NCI-H526 (cell line): ENCODE results near the gene MTMR3.
A peak's percentile ranks its signal among the peaks of the same experiment; 100 is the strongest.

Experiments
- DNase-seq, 2 experiments: peaks; one replicate each; lab custom pipeline; 2025; lab: John Stamatoyannopoulos, UW

Gene MTMR3

GRCh38 chr22:30002861-30003486 lies 120.0 kb downstream of the MTMR3 start:
- DNase-seq = peak in 1 of 2 experiments; percentile 2

GRCh38 chr22:30004101-30004500 lies 121.1 kb downstream of the MTMR3 start:
- DNase-seq = no peak

- DNase-seq = no peak
Measured at GRCh38 chr22:30004694-30005093, 121.7 kb downstream of the MTMR3 start.

GRCh38 chr22:30005213-30005857 lies 122.4 kb downstream of the MTMR3 start:
- peak; percentile 27 to 61 for DNase-seq

GRCh38 chr22:30007361-30007760 lies 124.4 kb downstream of the MTMR3 start:
- no peak for DNase-seq

GRCh38 chr22:30008401-30008800 lies 125.4 kb downstream of the MTMR3 start:
- no peak for DNase-seq

GRCh38 chr22:30009478-30009877 lies 126.5 kb downstream of the MTMR3 start:
- DNase-seq = no peak

- no peak for DNase-seq
Measured at GRCh38 chr22:30010789-30011405, 127.9 kb downstream of the MTMR3 start.

GRCh38 chr22:30013201-30013600 lies 130.2 kb downstream of the MTMR3 start:
- DNase-seq = no peak

- DNase-seq = no peak
Measured at GRCh38 chr22:30014244-30014643, 131.3 kb downstream of the MTMR3 start.

- DNase-seq = no peak
Measured at GRCh38 chr22:30015229-30015797, 132.3 kb downstream of the MTMR3 start.

- no peak for DNase-seq
Measured at GRCh38 chr22:30015846-30016245, 132.9 kb downstream of the MTMR3 start.

- no peak for DNase-seq
Measured at GRCh38 chr22:30016596-30016995, 133.6 kb downstream of the MTMR3 start.

- no peak for DNase-seq
Measured at GRCh38 chr22:30017375-30018223, 134.6 kb downstream of the MTMR3 start.

GRCh38 chr22:30020511-30020910 lies 137.5 kb downstream of the MTMR3 start:
- DNase-seq = no peak

- DNase-seq = no peak
Measured at GRCh38 chr22:30021338-30021737, 138.4 kb downstream of the MTMR3 start.

- DNase-seq = no peak
Measured at GRCh38 chr22:30021881-30022619, 139.1 kb downstream of the MTMR3 start.

GRCh38 chr22:30023099-30023660 lies 140.2 kb downstream of the MTMR3 start:
- no peak for DNase-seq

- no peak for DNase-seq
Measured at GRCh38 chr22:30024231-30024630, 141.3 kb downstream of the MTMR3 start.

GRCh38 chr22:30025221-30025620 lies 142.2 kb downstream of the MTMR3 start:
- no peak for DNase-seq

- no peak for DNase-seq
Measured at GRCh38 chr22:30026756-30027155, 143.8 kb downstream of the MTMR3 start.
